Subcutaneous adipose tissue (tissue), 4 donors: ENCODE data around the gene SIGLEC7. TPM values are rescaled to one million over a fixed set of nuclear protein-coding genes. Genes with fewer than 3 reads are reported as not detected.

Experiments
- CTCF ChIP-seq: fragments of 450-650 bp; IDR thresholded peaks from one replicate; pipeline ENCODE4 v1.5.1; 2016; ENCODE audit warnings: low read depth, mild to moderate bottlenecking, control low read depth, antibody characterized with exemption, moderate library complexity
- total RNA-seq, 4 donors: library from RNA; depleted of rRNA; stranded (reverse); fragments of >200 nt; gene quantifications; one replicate each; pipeline ENCODE4 v1.1.0, GENCODE V29; 2016

Gene SIGLEC7
- total RNA-seq, 4 donors from 2014 or later: 0.57 to 13.4 (median 4.2) TPM

- no peak for TF ChIP-seq CTCF
Measured at GRCh38 chr19:51161266-51161665, 19.2 kb downstream of the SIGLEC7 start.

GRCh38 chr19:51161867-51162496, 19.9 kb downstream of the SIGLEC7 start:
- no peak for TF ChIP-seq CTCF

- TF ChIP-seq CTCF: no peak
Measured at GRCh38 chr19:51163257-51163656, 21.2 kb downstream of the SIGLEC7 start.

- no peak for TF ChIP-seq CTCF
Measured at GRCh38 chr19:51164215-51164614, 22.1 kb downstream of the SIGLEC7 start.

GRCh38 chr19:51166846-51167490, 24.9 kb downstream of the SIGLEC7 start:
- no peak for TF ChIP-seq CTCF

GRCh38 chr19:51168564-51169282, 26.6 kb downstream of the SIGLEC7 start:
- no peak for TF ChIP-seq CTCF

- TF ChIP-seq CTCF: no peak
Measured at GRCh38 chr19:51172223-51172622, 30.1 kb downstream of the SIGLEC7 start.
